ENCODE data around the gene PPT2.

Gene PPT2

GRCh38 chr6:32212076-32212760, 58.3 kb downstream of the PPT2 start:
- no peak overlapping the region for H3K4me3 ChIP-seq (ENCODE audit: low read depth, low read length)
- DNase-seq (ENCODE audit: low read depth): no peak
- TF ChIP-seq CTCF (IDR thresholded peaks at IDR 0.05; ENCODE audit: low read depth, low read length, missing control alignments): no peak

All from GM12864 (cell line).